A549 (cell line): ENCODE results near the gene CAPN13. TPM values are rescaled to one million over a fixed set of nuclear protein-coding genes. Genes with fewer than 3 reads are reported as not detected.

Source experiments
- ATAC-seq, 2 experiments: fragments of 200-7000 bp in 1 of 2; fragments of >200 bp in 1 of 2; cut with Nextera tagmentation in 1 of 2; cut with Tn5 transposase in 1 of 2; 3 replicates each; pipeline versions ENCODE4 v1.8.0 to v1.9.1; 2018 to 2020; ENCODE audit warnings: mild to moderate bottlenecking in 1 of 2, moderate library complexity in 1 of 2
- CTCF ChIA-PET: fragments of 300-600 bp; sonication (Branson Sonifier 250); formaldehyde crosslinking; extraction: SDS; loops from one replicate; lab custom pipeline; 2021; ENCODE audit warnings: antibody characterized with exemption, inconsistent platforms; lab: Yijun Ruan, JAX
- POLR2A ChIA-PET: fragments of 350-600 bp; formaldehyde crosslinking; extraction: SDS; loops from one replicate; lab custom pipeline; 2021; ENCODE audit warnings: antibody characterized with exemption, inconsistent platforms; lab: Yijun Ruan, JAX
- DNase-seq, 2 experiments: peaks; one replicate each; pipeline versions ENCODE4 v3.0.0 to v3.0.0-alpha.2; 2011 to 2016; ENCODE audit warnings: low read depth in 1 of 2, low spot score in 1 of 2
- FAIRE-seq: peaks from 2 replicates; lab custom pipeline; 2011; peaks lifted over from hg19 to GRCh38; lab: Jason Lieb, UNC
- H3K27ac ChIP-seq, 2 experiments: fragments of >200 bp; sonication (Bioruptor Twin); formaldehyde crosslinking; 3 replicates each; pipeline ENCODE4 v1.5.1; 2016 to 2017
- H3K4me1 ChIP-seq: fragments of >200 bp; sonication (Bioruptor Twin); formaldehyde crosslinking; 3 replicates; pipeline ENCODE4 v1.6.1; 2016
- H3K4me2 ChIP-seq: fragments of >200 bp; sonication (Bioruptor Twin); formaldehyde crosslinking; 3 replicates; pipeline ENCODE4 v1.6.1; 2016
- H3K4me3 ChIP-seq: fragments of >200 bp; sonication (Bioruptor Twin); formaldehyde crosslinking; 3 replicates; pipeline ENCODE4 v1.5.1; 2016
- H3K9me3 ChIP-seq: fragments of >200 bp; sonication (Bioruptor Twin); formaldehyde crosslinking; 3 replicates; pipeline ENCODE4 v1.6.1; 2016
- ATOH8 ChIP-seq: fragments of 250-450 bp; sonication (Bioruptor Pico); IDR thresholded peaks from 2 replicates; pipeline ENCODE4 v1.5.0; 2020; ENCODE audit warnings: low read depth, mild to moderate bottlenecking, moderate library complexity
- BHLHE40 ChIP-seq: IDR thresholded peaks from 2 replicates; pipeline ENCODE4 v1.6.1; 2012; ENCODE audit warnings: low read depth, low read length, inconsistent platforms
- CBX2 ChIP-seq: fragments of 200-600 bp; sonication (generic); IDR thresholded peaks from 2 replicates; pipeline ENCODE4 v1.6.1; 2016; ENCODE audit warnings: low read depth, mild to moderate bottlenecking, borderline replicate concordance
- CHD4 ChIP-seq: fragments of 200-600 bp; sonication (generic); IDR thresholded peaks from 2 replicates; pipeline ENCODE4 v1.6.1; 2016; ENCODE audit warnings: antibody characterized with exemption, mild to moderate bottlenecking, borderline replicate concordance
- ESRRA ChIP-seq: fragments of 150-350 bp; IDR thresholded peaks from 2 replicates; pipeline ENCODE4 v1.6.1; 2014; ENCODE audit warnings: mild to moderate bottlenecking, low read length, borderline replicate concordance
- FOSL2 ChIP-seq, 2 experiments: fragments of 450-650 bp in 1 of 2; fragments of >200 bp in 1 of 2; sonication (Bioruptor Twin) in 1 of 2; formaldehyde crosslinking; IDR thresholded peaks; 2 replicates each; pipeline versions ENCODE4 v1.5.0 to v1.6.1; 2016 to 2020; ENCODE audit warnings: mild to moderate bottlenecking in 1 of 2, moderate library complexity in 1 of 2
- FOXS1 ChIP-seq: fragments of 250-450 bp; sonication (Bioruptor Pico); IDR thresholded peaks from 2 replicates; pipeline ENCODE4 v1.5.0; 2020; ENCODE audit warnings: mild to moderate bottlenecking, moderate library complexity
- HDAC2 ChIP-seq: fragments of 200-600 bp; sonication (generic); IDR thresholded peaks from 2 replicates; pipeline ENCODE4 v1.6.1; 2016
- KDM1A ChIP-seq: fragments of 200-600 bp; sonication (generic); IDR thresholded peaks from 2 replicates; pipeline ENCODE4 v1.6.1; 2016; ENCODE audit warnings: low read depth, mild to moderate bottlenecking
- MAZ ChIP-seq: fragments of 150-350 bp; IDR thresholded peaks from 2 replicates; pipeline ENCODE4 v1.6.1; 2014; ENCODE audit warnings: antibody characterized with exemption, low read depth, low read length, borderline replicate concordance
- NR3C1 ChIP-seq: fragments of >200 bp; sonication (Bioruptor Twin); formaldehyde crosslinking; IDR thresholded peaks from 3 replicates; pipeline ENCODE4 v1.6.1; 2017
- REST ChIP-seq: fragments of 200-600 bp; sonication (generic); IDR thresholded peaks from 2 replicates; pipeline ENCODE4 v1.6.1; 2016; ENCODE audit warnings: antibody characterized with exemption, mild to moderate bottlenecking, moderate library complexity
- RNF2 ChIP-seq: fragments of 200-600 bp; sonication (generic); IDR thresholded peaks from 2 replicates; pipeline ENCODE4 v1.6.1; 2016; ENCODE audit warnings: low read depth, mild to moderate bottlenecking, antibody characterized with exemption, moderate library complexity, borderline replicate concordance
- ZNF302 ChIP-seq: fragments of 250-450 bp; sonication (Bioruptor Pico); IDR thresholded peaks from 2 replicates; pipeline ENCODE4 v1.9.0; 2021; ENCODE audit warnings: inconsistent platforms, mild to moderate bottlenecking, moderate library complexity
- WGBS: methylation state at CpG from one replicate; pipeline ENCODE4 v1.1.6; 2017; ENCODE audit errors: missing lambda C conversion rate; 5-methylcytosine and 5-hydroxymethylcytosine counted together
- polyA plus RNA-seq, 4 experiments: library from polyadenylated mRNA; depleted of rRNA in 3 of 4; stranded (reverse); fragments of >200 nt; fragmentation: RNase III in 1 of 4; extraction: RNeasy Plus Mini Kit Qiagen cat#74134 plus additional on column Dnase treatment in 1 of 4; gene quantifications; 2 replicates in 3 of 4; 3 replicates in 1 of 4; pipeline ENCODE4 v1.2.3, GENCODE V29; 2011 to 2017
- TF ChIP-seq, protein P1 (sequence below): IDR thresholded peaks from 2 replicates; pipeline ENCODE4 v1.6.1; 2012; ENCODE audit warnings: low read depth, borderline replicate concordance
- TF ChIP-seq, protein P2 (sequence below): fragments of 250-450 bp; sonication (Bioruptor Pico); IDR thresholded peaks from 2 replicates; pipeline ENCODE4 v1.5.0; 2021; ENCODE audit warnings: mild to moderate bottlenecking, moderate library complexity, borderline replicate concordance
- TF ChIP-seq, protein P3 (sequence below): fragments of >200 bp; sonication (Bioruptor Twin); formaldehyde crosslinking; IDR thresholded peaks from 3 replicates; pipeline ENCODE4 v1.6.1; 2016

Gene CAPN13
- polyA plus RNA-seq, 2 of the 4 experiments (the other 2 are of a cell fraction), result 0.08 to 0.18 TPM

DNA sequence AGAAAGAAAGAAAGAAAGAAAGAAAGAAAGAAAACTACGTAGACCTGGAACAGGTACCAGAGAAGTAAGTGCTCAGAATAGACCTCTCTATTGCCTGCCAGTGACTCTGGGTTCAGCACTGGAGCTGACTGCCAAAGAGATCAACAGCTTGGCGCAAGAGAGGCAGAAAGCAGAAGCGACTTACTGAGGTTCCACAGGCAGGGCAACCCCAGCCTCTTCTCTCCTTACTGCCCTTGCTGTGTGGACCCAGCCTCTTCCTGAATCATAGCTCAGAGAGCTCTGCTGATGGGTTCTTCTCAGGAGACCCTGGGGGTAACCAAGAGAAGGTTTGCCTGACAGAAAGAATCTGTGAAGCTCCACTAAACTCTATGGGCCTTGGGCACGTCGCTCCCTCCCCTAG lies 7.1 kb downstream of the CAPN13 start:
- H3K4me2 ChIP-seq, result no peak overlapping the region
- CTCF ChIA-PET, result interaction anchor here (1.0 kb wide), 1 partner anchor 370 kb away, joined by 3 read pairs; no protein-coding TSS in a partner anchor
- no peak for DNase-seq
- no peak overlapping the region for H3K4me3 ChIP-seq
- no peak for TF ChIP-seq FOXS1 (CRISPR knock-in tag)
- TF ChIP-seq CBX2, result no peak
- no peak for TF ChIP-seq KDM1A
- no peak for TF ChIP-seq REST
- TF ChIP-seq CHD4, result no peak
- no peak for TF ChIP-seq HDAC2
- TF ChIP-seq, protein P1, sequence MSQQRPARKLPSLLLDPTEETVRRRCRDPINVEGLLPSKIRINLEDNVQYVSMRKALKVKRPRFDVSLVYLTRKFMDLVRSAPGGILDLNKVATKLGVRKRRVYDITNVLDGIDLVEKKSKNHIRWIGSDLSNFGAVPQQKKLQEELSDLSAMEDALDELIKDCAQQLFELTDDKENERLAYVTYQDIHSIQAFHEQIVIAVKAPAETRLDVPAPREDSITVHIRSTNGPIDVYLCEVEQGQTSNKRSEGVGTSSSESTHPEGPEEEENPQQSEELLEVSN, result no peak
- no peak for TF ChIP-seq NR3C1
- TF ChIP-seq BHLHE40, result no peak
- H3K9me3 ChIP-seq, result no peaks in the 10 kb centered on the region
- POLR2A ChIA-PET, result no interaction called here
- no peak overlapping the region for H3K27ac ChIP-seq
- FAIRE-seq, result no peak
- 67% methylated on average over 5 of the region's 5 CpGs for WGBS
- H3K4me1 ChIP-seq, result no peaks in the 10 kb centered on the region
- ATAC-seq, result no peak

DNA sequence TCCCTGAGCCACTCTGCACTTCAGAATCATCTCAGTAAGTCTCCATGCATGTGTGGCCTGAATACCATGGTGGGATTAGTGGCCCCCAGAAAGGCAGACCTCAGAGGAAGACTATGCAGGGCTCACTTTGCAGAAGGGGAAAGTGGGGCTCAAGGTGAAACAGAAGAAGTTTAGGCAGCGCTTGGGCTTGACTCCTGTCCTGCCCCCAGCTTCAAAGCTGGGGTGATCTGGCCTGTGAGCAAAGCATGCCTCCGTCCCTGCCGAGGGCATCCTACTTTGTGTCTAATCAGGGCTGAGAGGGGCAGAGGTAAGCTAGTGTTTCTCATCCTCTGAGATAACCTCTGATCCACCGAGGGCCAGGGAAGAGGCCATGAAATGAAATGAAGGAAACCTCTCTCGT lies 7.9 kb downstream of the CAPN13 start:
- Histone ChIP-seq H3K9me3 (no peaks in the 10 kb centered on the region), H3K4me3 (no peak overlapping the region), H3K4me1 (no peaks in the 10 kb centered on the region), H3K4me2 (no peak overlapping the region), H3K27ac (no peak overlapping the region)
- TF ChIP-seq MAZ (no peak), RNF2 (no peak), ATOH8 (CRISPR knock-in tag) (no peak), CBX2 (no peak), FOSL2 (IDR thresholded peaks at IDR 0.05) (no peak), FOSL2 (CRISPR knock-in tag; IDR thresholded peaks at IDR 0.05) (no peak), CHD4 (no peak), ESRRA (no peak), NR3C1 (no peak), ZNF302 (no peak), FOXS1 (CRISPR knock-in tag) (no peak)
- TF ChIP-seq, protein P1, result no peak
- TF ChIP-seq, protein P2, sequence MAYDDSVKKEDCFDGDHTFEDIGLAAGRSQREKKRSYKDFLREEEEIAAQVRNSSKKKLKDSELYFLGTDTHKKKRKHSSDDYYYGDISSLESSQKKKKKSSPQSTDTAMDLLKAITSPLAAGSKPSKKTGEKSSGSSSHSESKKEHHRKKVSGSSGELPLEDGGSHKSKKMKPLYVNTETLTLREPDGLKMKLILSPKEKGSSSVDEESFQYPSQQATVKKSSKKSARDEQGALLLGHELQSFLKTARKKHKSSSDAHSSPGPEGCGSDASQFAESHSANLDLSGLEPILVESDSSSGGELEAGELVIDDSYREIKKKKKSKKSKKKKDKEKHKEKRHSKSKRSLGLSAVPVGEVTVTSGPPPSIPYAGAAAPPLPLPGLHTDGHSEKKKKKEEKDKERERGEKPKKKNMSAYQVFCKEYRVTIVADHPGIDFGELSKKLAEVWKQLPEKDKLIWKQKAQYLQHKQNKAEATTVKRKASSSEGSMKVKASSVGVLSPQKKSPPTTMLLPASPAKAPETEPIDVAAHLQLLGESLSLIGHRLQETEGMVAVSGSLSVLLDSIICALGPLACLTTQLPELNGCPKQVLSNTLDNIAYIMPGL (CRISPR knock-in tag), result no peak
- TF ChIP-seq, protein P3, sequence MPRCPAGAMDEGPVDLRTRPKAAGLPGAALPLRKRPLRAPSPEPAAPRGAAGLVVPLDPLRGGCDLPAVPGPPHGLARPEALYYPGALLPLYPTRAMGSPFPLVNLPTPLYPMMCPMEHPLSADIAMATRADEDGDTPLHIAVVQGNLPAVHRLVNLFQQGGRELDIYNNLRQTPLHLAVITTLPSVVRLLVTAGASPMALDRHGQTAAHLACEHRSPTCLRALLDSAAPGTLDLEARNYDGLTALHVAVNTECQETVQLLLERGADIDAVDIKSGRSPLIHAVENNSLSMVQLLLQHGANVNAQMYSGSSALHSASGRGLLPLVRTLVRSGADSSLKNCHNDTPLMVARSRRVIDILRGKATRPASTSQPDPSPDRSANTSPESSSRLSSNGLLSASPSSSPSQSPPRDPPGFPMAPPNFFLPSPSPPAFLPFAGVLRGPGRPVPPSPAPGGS, result no peak
- 35% methylated on average over 5 of the region's 5 CpGs for WGBS
- FAIRE-seq (no peak), ATAC-seq (no peak), DNase-seq (no peak)
- POLR2A ChIA-PET, result no interaction called here
- CTCF ChIA-PET, result interaction anchor here (1.0 to 1.7 kb wide), 4 partner anchors 9 to 85 kb away, joined by 3 to 11 read pairs (median 4); no protein-coding TSS in a partner anchor
